SKM-1 (cell line): ENCODE measurements around the gene KLF7.

ENCODE experiments used
- DNase-seq: peaks from one replicate; lab custom pipeline; 2025; ENCODE audit not compliant: unreplicated experiment; lab: John Stamatoyannopoulos, UW

KLF7 gene

GRCh38 chr2:207150284-207150683 is 15.5 kb downstream of the KLF7 start:
- no peak for DNase-seq

- no peak for DNase-seq
These were observed 16.2 kb downstream of the KLF7 start for GRCh38 chr2:207149249-207150213.

GRCh38 chr2:207148020-207148419 is 17.7 kb downstream of the KLF7 start:
- DNase-seq = no peak

GRCh38 chr2:207144173-207144785 is 21.5 kb downstream of the KLF7 start:
- no peak for DNase-seq

GRCh38 chr2:207143215-207144172 is 22.3 kb downstream of the KLF7 start:
- DNase-seq = peak; percentile 82

- DNase-seq = no peak
These were observed 23.3 kb downstream of the KLF7 start for GRCh38 chr2:207142461-207142860.

GRCh38 chr2:207141386-207141785 is 24.4 kb downstream of the KLF7 start:
- peak; percentile 33 for DNase-seq

- DNase-seq = no peak
These were observed 25.5 kb downstream of the KLF7 start for GRCh38 chr2:207140265-207140664.

GRCh38 chr2:207139552-207139951 is 26.2 kb downstream of the KLF7 start:
- peak; percentile 48 for DNase-seq

- no peak for DNase-seq
These were observed 27.0 kb downstream of the KLF7 start for GRCh38 chr2:207138627-207139297.

- DNase-seq = no peak
These were observed 28.0 kb downstream of the KLF7 start for GRCh38 chr2:207137596-207138337.

GRCh38 chr2:207136874-207137273 is 28.9 kb downstream of the KLF7 start:
- DNase-seq = no peak

GRCh38 chr2:207135801-207136457 is 29.8 kb downstream of the KLF7 start:
- peak; percentile 15 for DNase-seq

- no peak for DNase-seq
These were observed 30.4 kb downstream of the KLF7 start for GRCh38 chr2:207135340-207135739.

GRCh38 chr2:207133820-207134519 is 31.8 kb downstream of the KLF7 start:
- no peak for DNase-seq

- DNase-seq = no peak
These were observed 32.3 kb downstream of the KLF7 start for GRCh38 chr2:207133458-207133819.

- no peak for DNase-seq
These were observed 33.7 kb downstream of the KLF7 start for GRCh38 chr2:207132019-207132418.

GRCh38 chr2:207131594-207131993 is 34.2 kb downstream of the KLF7 start:
- DNase-seq = no peak
